GM13976 (cell line): Measurements from ENCODE around the gene ABCG4.

ENCODE experiments used
- DNase-seq: peaks from one replicate; pipeline ENCODE4 v3.0.0; 2012; ENCODE audit warnings: low spot score
- in situ Hi-C: fragments of 300-500 bp; cut with MboI; formaldehyde crosslinking; loops from one replicate; pipeline ENCODE4 v1.12.0; 2022; ENCODE audit warnings: low sequenced_read_pairs, mixed read lengths, inconsistent platforms; ENCODE audit not compliant: unreplicated experiment
- TF ChIP-seq, protein P1 (sequence below): IDR thresholded peaks from 2 replicates; pipeline ENCODE4 v1.5.1; 2012; ENCODE audit warnings: borderline replicate concordance, mild to moderate bottlenecking; ENCODE audit not compliant: insufficient read depth; ENCODE audit errors: extremely low read depth, missing control alignments, control extremely low read depth

ABCG4 gene

DNA sequence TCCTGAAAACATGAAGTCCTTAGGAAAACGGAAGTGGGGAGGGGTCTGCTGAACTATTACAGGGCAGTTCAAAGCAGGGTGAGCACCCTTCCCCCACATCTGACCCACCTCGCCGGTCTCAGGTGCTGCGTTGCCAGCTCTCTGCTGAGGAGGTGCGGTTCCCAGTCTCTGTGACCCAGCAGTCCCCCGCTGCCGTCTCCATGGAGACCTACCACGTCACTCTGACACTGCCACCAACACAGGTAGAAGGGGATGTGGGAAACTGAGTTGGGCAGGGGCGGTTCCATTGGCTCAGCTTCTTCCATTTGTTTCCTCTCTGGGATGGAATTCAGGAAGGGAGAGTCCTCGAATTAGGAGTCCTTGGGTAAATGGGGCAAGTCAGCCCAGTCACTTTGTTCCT lies 38.4 kb upstream of the ABCG4 start:
- in situ Hi-C loops = no loop called here
- DNase-seq = no peak
- TF ChIP-seq, protein P1, sequence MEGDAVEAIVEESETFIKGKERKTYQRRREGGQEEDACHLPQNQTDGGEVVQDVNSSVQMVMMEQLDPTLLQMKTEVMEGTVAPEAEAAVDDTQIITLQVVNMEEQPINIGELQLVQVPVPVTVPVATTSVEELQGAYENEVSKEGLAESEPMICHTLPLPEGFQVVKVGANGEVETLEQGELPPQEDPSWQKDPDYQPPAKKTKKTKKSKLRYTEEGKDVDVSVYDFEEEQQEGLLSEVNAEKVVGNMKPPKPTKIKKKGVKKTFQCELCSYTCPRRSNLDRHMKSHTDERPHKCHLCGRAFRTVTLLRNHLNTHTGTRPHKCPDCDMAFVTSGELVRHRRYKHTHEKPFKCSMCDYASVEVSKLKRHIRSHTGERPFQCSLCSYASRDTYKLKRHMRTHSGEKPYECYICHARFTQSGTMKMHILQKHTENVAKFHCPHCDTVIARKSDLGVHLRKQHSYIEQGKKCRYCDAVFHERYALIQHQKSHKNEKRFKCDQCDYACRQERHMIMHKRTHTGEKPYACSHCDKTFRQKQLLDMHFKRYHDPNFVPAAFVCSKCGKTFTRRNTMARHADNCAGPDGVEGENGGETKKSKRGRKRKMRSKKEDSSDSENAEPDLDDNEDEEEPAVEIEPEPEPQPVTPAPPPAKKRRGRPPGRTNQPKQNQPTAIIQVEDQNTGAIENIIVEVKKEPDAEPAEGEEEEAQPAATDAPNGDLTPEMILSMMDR = no peak

DNA sequence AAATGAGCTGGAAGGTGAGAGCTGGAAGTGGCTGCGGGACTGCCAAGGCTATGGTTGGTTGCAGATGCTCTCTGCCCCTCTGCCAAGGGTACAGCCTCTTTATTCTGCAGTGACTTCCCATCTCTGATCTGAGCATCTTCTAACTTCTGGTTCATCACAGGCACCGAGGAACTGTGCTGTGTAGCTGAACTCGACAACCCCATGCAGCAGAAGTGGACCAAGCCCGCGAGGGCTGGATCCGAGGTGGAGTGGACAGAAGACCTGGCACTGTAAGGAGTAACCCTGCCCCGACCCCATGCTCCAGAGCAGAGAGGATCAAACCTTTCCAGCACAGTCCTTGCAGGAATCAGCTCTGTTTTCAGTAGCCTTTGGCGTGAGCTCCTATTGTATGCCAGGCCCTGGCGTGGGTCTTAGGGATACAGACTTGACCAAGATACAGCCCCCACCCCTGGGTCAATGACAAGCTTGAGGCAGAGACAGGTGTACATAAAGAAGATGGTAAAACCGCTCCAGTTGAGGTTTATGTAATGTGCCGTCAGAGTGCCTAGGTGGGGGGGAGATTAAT lies 37.4 kb upstream of the ABCG4 start:
- in situ Hi-C loops = no loop called here
- no peak for DNase-seq
- TF ChIP-seq, protein P1 = no peak

DNA sequence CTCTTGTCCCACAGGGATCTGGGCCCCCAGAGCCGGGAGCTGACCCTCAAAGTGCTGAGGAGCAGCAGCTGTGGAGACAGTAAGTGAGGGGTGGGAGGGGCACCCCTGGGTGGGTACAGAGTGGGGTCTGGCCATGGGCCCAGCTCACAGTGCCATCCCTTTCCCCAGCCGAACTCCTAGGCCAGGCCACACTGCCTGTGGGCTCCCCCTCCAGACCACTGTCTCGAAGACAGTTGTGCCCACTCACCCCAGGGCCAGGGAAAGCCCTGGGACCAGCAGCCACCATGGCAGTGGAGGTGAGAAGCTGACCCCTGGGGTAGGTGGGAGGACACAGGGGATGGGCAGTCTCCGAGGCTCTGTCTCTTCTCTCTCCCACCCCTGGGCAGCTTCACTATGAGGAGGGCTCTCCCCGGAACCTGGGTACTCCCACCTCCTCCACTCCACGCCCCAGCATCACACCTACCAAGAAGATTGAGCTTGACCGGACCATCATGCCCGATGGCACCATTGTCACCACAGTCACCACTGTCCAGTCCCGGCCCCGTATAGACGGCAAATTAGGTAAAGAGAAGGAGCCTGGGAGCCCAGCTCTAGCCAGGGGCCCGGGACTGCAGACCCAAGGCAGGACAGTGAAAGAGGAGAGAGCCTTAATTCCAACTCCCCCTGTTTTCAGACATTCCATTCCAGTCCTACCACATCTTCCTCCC lies 36.4 kb upstream of the ABCG4 start:
- in situ Hi-C loops = no loop called here
- TF ChIP-seq, protein P1 = no peak

DNA sequence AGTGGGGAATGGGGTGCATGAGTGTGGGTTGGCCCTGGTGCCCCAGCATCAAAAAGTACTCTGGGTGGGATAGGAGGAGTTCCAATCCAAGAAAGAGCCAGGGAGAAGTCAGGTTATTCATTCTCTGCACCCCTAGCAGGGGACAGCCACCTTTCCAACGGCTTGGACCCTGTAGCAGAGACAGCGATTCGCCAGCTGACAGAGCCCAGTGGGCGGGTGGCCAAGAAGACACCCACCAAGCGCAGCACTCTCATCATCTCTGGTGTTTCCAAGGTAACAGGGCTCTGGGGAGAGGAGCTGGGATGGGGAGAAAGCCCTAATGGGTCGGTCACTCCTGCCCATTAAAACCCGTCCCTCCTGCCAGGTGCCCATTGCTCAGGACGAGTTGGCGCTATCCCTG lies 35.1 kb upstream of the ABCG4 start:
- in situ Hi-C loops = no loop called here
- no peak for DNase-seq
- TF ChIP-seq, protein P1 = no peak

More for the DNA sequence above, 36.4 kb upstream of the ABCG4 start:
- DNase-seq = no peak

DNA sequence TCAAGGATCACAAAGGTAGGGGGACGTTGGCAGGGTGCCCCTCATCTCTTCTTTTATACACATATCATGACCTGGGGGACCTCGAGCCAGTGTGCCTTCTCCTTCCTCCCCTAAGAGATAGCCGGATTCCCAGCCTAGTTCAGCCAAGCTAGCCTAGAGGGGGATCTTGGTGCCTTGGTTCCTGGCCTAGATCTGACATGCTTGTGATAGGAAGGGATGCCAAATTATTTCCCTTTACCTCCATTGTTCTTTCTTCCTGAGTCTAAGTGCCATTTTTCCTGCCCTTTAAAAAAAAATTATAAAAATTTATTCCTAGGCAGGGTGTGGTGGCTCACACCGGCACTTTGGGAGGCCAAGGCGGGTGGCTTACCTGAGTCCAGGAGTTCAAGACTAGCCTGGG lies 34.5 kb upstream of the ABCG4 start:
- TF ChIP-seq, protein P1 = no peak
- in situ Hi-C loops = no loop called here
- no peak for DNase-seq

DNA sequence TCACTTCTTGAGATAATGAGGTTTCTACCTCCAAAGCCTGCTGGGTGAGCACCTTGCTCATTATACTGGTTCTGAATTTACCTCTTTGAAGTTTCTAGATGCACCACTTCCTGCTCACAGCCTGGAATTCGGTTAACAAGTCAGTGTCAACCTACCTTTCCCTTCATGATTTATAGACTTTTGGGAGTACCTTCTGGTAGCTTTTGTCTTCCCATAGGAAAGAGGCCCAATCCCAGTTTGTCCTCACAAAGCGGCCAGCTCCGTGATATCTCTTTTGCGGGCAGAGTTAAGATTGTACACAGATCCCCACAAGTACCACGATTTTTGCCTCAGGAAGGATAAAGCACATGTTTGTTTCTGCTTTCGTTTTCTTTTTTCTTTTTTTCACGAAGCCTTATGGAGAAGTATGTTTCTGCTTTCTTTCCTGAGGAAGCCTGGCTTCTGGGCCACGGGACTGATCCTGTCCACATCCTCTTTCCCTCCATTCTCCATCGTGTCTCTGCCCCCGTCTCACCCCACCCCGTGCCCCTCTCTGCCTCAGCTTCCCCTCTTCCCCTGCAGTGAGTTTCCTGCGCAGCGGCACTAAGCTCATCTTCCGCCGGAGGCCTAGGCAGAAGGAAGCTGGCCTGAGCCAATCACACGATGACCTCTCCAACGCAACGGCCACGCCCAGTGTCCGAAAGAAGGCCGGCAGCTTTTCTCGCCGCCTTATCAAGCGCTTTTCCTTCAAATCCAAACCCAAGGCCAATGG lies 33.2 kb upstream of the ABCG4 start:
- no peak for DNase-seq
- TF ChIP-seq, protein P1 = no peak
- in situ Hi-C loops = no loop called here
